ENCODE measurements around the gene DAP3.
A peak's percentile ranks its signal among the peaks of the same experiment; 100 is the strongest.
"Not testable (repeated sequence)": the region's sequence is repeated elsewhere in the genome, so short reads cannot be mapped to it uniquely, and the experiment has no call there.

The DAP3 gene

GRCh38 chr1:155687705-155688323 lies 1.1 kb upstream of the DAP3 start:
- DNase-seq = not testable (repeated sequence)

GRCh38 chr1:155688324-155689080 lies 389 bp upstream of the DAP3 start, which contains the start of gene YY1AP1:
Gene YY1AP1 (minus strand): TSS chr1:155688774. CDS start chr1:155680436, 8,338 bp downstream.
- peak; percentile 66 for DNase-seq

GRCh38 chr1:155691992-155692528 lies 3.2 kb downstream of the DAP3 start:
- DNase-seq = no peak

GRCh38 chr1:155694167-155694566 lies 5.3 kb downstream of the DAP3 start:
- no peak for DNase-seq

- no peak for DNase-seq
Observed at GRCh38 chr1:155695072-155695471, 6.2 kb downstream of the DAP3 start.

- DNase-seq = no peak
Observed at GRCh38 chr1:155695608-155696007, 6.7 kb downstream of the DAP3 start.

GRCh38 chr1:155696524-155696923 lies 7.6 kb downstream of the DAP3 start:
- DNase-seq = no peak

GRCh38 chr1:155697046-155697445 lies 8.2 kb downstream of the DAP3 start:
- DNase-seq = no peak

- not testable (repeated sequence) for DNase-seq
Observed at GRCh38 chr1:155697616-155698015, 8.7 kb downstream of the DAP3 start.

GRCh38 chr1:155698382-155699038 lies 9.6 kb downstream of the DAP3 start:
- DNase-seq = no peak

GRCh38 chr1:155699062-155699461 lies 10.2 kb downstream of the DAP3 start:
- DNase-seq = not testable (repeated sequence)

GRCh38 chr1:155701675-155702074 lies 12.8 kb downstream of the DAP3 start:
- not testable (repeated sequence) for DNase-seq

- no peak for DNase-seq
Observed at GRCh38 chr1:155703216-155703615, 14.3 kb downstream of the DAP3 start.

- not testable (repeated sequence) for DNase-seq
Observed at GRCh38 chr1:155704414-155704813, 15.5 kb downstream of the DAP3 start.

- DNase-seq = no peak
Observed at GRCh38 chr1:155706139-155706538, 17.2 kb downstream of the DAP3 start.

GRCh38 chr1:155709391-155709790 lies 20.5 kb downstream of the DAP3 start:
- no peak for DNase-seq

GRCh38 chr1:155711457-155711856 lies 22.6 kb downstream of the DAP3 start:
- not testable (repeated sequence) for DNase-seq

- not testable (repeated sequence) for DNase-seq
Observed at GRCh38 chr1:155712636-155713035, 23.7 kb downstream of the DAP3 start.

- DNase-seq = no peak
Observed at GRCh38 chr1:155713075-155713474, 24.2 kb downstream of the DAP3 start.

GRCh38 chr1:155715056-155715455 lies 26.2 kb downstream of the DAP3 start:
- DNase-seq = not testable (repeated sequence)

- no peak for DNase-seq
Observed at GRCh38 chr1:155715777-155716176, 26.9 kb downstream of the DAP3 start.

GRCh38 chr1:155717041-155717440 lies 28.1 kb downstream of the DAP3 start:
- DNase-seq = no peak

GRCh38 chr1:155718524-155719115 lies 29.7 kb downstream of the DAP3 start:
- not testable (repeated sequence) for DNase-seq

Measured in DMS 273 treated with DMSO at 0.1 percent for 48 hours (cell line).